ENCODE data around the gene TOR4A. TPM values are rescaled to one million over a fixed set of nuclear protein-coding genes. Genes with fewer than 3 reads are reported as not detected.

The TOR4A gene
- total RNA-seq, 1 donor from 2014 or later: 3.5 TPM

GRCh38 chr9:137330689-137331088, 53.2 kb downstream of the TOR4A start:
- H3K27me3 Mint-ChIP-seq (ENCODE audit: low read depth): no peaks in the 10 kb centered on the region
- no peak for TF ChIP-seq CTCF (IDR thresholded peaks at IDR 0.05)

DNA sequence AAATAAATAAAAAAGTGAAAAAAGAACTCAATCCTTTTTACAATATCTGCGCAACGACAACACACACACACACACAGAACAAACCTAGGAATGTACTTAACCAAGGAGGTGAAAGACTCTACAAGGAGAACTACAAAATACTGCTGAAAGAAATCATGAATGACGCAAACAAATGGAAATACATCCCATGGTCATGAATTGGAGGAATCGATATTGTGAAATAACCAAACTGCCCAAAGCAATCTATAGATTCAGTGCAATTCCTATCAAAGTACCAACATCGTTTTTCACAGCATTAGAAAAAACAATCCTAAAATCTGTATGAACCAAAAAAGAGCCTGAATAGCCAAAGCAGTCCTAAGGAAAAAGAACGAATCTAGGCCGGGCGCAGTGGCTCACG, 54.4 kb downstream of the TOR4A start:
- TF ChIP-seq CTCF (IDR thresholded peaks at IDR 0.05): no peak
- no peaks in the 10 kb centered on the region for H3K27me3 Mint-ChIP-seq (ENCODE audit: low read depth)
- peaks cover 12% of the 10 kb centered on the region for H3K36me3 Mint-ChIP-seq (ENCODE audit: low read depth)
- no peak for DNase-seq (ENCODE audit: low spot score)
- no peak overlapping the region for H3K4me3 Mint-ChIP-seq (ENCODE audit: unreplicated experiment)
- H3K27ac Mint-ChIP-seq (ENCODE audit: unreplicated experiment): no peak overlapping the region
- H3K4me1 Mint-ChIP-seq (ENCODE audit: low read depth): peaks cover 6% of the 10 kb centered on the region
- H3K9me3 Mint-ChIP-seq (ENCODE audit: low read depth): peaks cover 7% of the 10 kb centered on the region

More at GRCh38 chr9:137330689-137331088, 53.2 kb downstream of the TOR4A start:
- Mint-ChIP-seq H3K4me3 (ENCODE audit: unreplicated experiment) (no peak overlapping the region), H3K9me3 (ENCODE audit: low read depth) (no peaks in the 10 kb centered on the region), H3K36me3 (ENCODE audit: low read depth) (peaks cover 5% of the 10 kb centered on the region), H3K4me1 (ENCODE audit: low read depth) (peaks cover 6% of the 10 kb centered on the region), H3K27ac (ENCODE audit: unreplicated experiment) (no peak overlapping the region)
- DNase-seq (ENCODE audit: low spot score): no peak

Other genes starting within 250 kb of the TOR4A start
- gene ABCA2, start 249.5 kb upstream of the TOR4A start, total RNA-seq: 55.3 to 62.4 TPM (median 59.1 TPM) in 3 replicates
- gene FUT7, start 245.6 kb upstream of the TOR4A start, total RNA-seq: not detected in 3 replicates
- gene NPDC1, start 231.5 kb upstream of the TOR4A start, total RNA-seq: 88.1 to 90.8 TPM (median 88.7 TPM) in 3 replicates
- gene ENTPD2, start 223.7 kb upstream of the TOR4A start, total RNA-seq: 0.15 TPM in 1 of 3 replicates, not detected in the others
- 0.87 to 3.2 TPM (median 2.5 TPM) in 3 replicates for gene SAPCD2, start 207.2 kb upstream of the TOR4A start, total RNA-seq
- 26.1 to 44.0 TPM (median 41.7 TPM) in 3 replicates for gene UAP1L1, start 200.2 kb upstream of the TOR4A start, total RNA-seq
- 105 to 117 TPM (median 106 TPM) in 3 replicates for gene MAN1B1, start 190.7 kb upstream of the TOR4A start, total RNA-seq
- 54.0 to 85.0 TPM (median 82.2 TPM) in 3 replicates for gene DPP7, start 163.0 kb upstream of the TOR4A start, total RNA-seq
- gene GRIN1, start 138.6 kb upstream of the TOR4A start, total RNA-seq: 0.07 TPM in 1 of 3 replicates, not detected in the others
- gene LRRC26, start 107.7 kb upstream of the TOR4A start, total RNA-seq: not detected in 3 replicates
- gene TMEM210, start 105.7 kb upstream of the TOR4A start, total RNA-seq: not detected in 3 replicates
- 40.3 to 62.6 TPM (median 41.0 TPM) in 3 replicates for gene ANAPC2, start 89.2 kb upstream of the TOR4A start, total RNA-seq
- gene SSNA1, start 89.0 kb upstream of the TOR4A start, total RNA-seq: 54.5 to 57.8 TPM (median 55.5 TPM) in 3 replicates
- 19.5 to 20.0 TPM (median 19.7 TPM) in 3 replicates for gene TPRN, start 77.0 kb upstream of the TOR4A start, total RNA-seq
- gene TMEM203, start 72.1 kb upstream of the TOR4A start, total RNA-seq: 34.9 to 36.8 TPM (median 36.7 TPM) in 3 replicates
- gene NDOR1, start 72.0 kb upstream of the TOR4A start, total RNA-seq: 10.8 to 17.7 TPM (median 13.2 TPM) in 3 replicates
- 3.3 to 4.4 TPM (median 3.6 TPM) in 3 replicates for gene RNF208, start 55.5 kb upstream of the TOR4A start, total RNA-seq
- 0.44 to 0.92 TPM (median 0.79 TPM) in 3 replicates for gene CYSRT1, start 52.6 kb upstream of the TOR4A start, total RNA-seq
- gene RNF224, start 50.2 kb upstream of the TOR4A start, total RNA-seq: 0.22 TPM in 1 of 3 replicates, not detected in the others
- not detected in 3 replicates for gene SLC34A3, start 46.8 kb upstream of the TOR4A start, total RNA-seq
- 117 to 155 TPM (median 121 TPM) in 3 replicates for gene TUBB4B, start 36.4 kb upstream of the TOR4A start, total RNA-seq
- not detected in 3 replicates for gene STPG3, start 26.4 kb upstream of the TOR4A start, total RNA-seq
- gene NELFB, start 22.4 kb upstream of the TOR4A start, total RNA-seq: 48.0 to 55.1 TPM (median 52.4 TPM) in 3 replicates
- gene NRARP, start 24.5 kb downstream of the TOR4A start, total RNA-seq: 0.39 to 6.9 TPM (median 6.7 TPM) in 3 replicates
- gene EXD3, start 145.4 kb downstream of the TOR4A start, total RNA-seq: 10.7 to 15.7 TPM (median 11.6 TPM) in 3 replicates
- gene NOXA1, start 145.7 kb downstream of the TOR4A start, total RNA-seq: 0.97 to 2.5 TPM (median 2.0 TPM) in 3 replicates
- 0.10 TPM in 1 of 3 replicates, not detected in the others for gene ENTPD8, start 163.6 kb downstream of the TOR4A start, total RNA-seq
- gene NSMF, start 181.6 kb downstream of the TOR4A start, total RNA-seq: 81.5 to 86.8 TPM (median 86.1 TPM) in 3 replicates